Measurements from ENCODE around the gene DENND1A. TPM values are rescaled to one million over a fixed set of nuclear protein-coding genes. Genes with fewer than 3 reads are reported as not detected.

The DENND1A gene
- total RNA-seq, 1 experiment from 2014 or later, result 42.5 TPM

DNA sequence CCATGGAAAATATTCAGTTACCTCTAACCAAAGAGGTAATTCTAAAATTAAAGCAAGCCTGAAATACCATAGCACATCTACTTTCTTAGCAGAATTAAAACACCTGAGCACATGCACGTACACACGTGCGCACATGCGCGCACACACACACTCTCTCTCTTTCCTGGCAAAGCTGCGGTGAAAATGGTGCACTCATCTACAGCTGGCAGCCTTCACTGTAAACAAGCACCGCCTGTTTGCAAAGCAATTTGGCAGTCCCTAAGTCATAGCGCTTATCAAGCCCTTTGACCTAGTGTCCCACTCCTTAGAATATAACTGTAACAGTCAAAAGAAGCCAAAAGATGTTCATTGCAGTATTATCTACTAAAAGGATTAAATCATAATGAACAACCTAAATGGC, 278.7 kb downstream of the DENND1A start:
- Mint-ChIP-seq H3K9me3 (ENCODE audit: unreplicated experiment) (no peaks in the 10 kb centered on the region), H3K4me3 (ENCODE audit: unreplicated experiment) (no peak overlapping the region), H3K27ac (ENCODE audit: low read depth, unreplicated experiment) (no peak overlapping the region), H3K27me3 (ENCODE audit: insufficient read depth, unreplicated experiment) (no peaks in the 10 kb centered on the region), H3K4me1 (ENCODE audit: insufficient read depth, unreplicated experiment) (no peaks in the 10 kb centered on the region), H3K36me3 (ENCODE audit: insufficient read depth, unreplicated experiment) (no peaks in the 10 kb centered on the region)
- TF ChIP-seq, protein P1, sequence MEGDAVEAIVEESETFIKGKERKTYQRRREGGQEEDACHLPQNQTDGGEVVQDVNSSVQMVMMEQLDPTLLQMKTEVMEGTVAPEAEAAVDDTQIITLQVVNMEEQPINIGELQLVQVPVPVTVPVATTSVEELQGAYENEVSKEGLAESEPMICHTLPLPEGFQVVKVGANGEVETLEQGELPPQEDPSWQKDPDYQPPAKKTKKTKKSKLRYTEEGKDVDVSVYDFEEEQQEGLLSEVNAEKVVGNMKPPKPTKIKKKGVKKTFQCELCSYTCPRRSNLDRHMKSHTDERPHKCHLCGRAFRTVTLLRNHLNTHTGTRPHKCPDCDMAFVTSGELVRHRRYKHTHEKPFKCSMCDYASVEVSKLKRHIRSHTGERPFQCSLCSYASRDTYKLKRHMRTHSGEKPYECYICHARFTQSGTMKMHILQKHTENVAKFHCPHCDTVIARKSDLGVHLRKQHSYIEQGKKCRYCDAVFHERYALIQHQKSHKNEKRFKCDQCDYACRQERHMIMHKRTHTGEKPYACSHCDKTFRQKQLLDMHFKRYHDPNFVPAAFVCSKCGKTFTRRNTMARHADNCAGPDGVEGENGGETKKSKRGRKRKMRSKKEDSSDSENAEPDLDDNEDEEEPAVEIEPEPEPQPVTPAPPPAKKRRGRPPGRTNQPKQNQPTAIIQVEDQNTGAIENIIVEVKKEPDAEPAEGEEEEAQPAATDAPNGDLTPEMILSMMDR (IDR thresholded peaks at IDR 0.05; ENCODE audit: unreplicated experiment), result no peak
- BruUV-seq (replicated peaks), result no TSS peak
- intact Hi-C loops (cut with micrococcal nuclease), result no loop called here
- CTCF ChIA-PET, result interaction anchor here (0.7 kb wide), 2 partner anchors 10 to 344 kb away, joined by 3 to 4 read pairs; no protein-coding TSS in a partner anchor
- DNase-seq (ENCODE audit: unreplicated experiment), result no peak
- POLR2A ChIA-PET, result no interaction called here

DNA sequence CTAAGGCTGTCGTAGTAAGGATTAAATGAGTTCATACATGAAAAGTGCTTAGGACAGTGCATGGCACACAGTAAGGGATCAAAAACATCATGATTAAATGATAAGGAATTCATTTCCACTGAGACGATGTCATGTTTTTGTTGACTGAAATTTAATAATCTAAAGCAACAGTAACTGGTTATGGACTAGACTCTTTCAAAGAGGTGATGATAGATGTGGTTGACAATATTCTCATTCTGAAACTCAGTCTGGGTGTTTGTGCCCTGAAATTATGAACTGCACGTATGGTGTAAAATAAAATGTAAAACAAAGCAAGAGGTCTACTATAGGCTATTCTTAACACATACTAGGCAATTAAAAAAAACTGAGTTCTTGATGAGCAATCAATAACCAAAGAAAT, 280.0 kb downstream of the DENND1A start:
- ChIA-PET CTCF (no interaction called here), POLR2A (no interaction called here)
- BruUV-seq (replicated peaks), result no TSS peak
- TF ChIP-seq, protein P1 (IDR thresholded peaks at IDR 0.05; ENCODE audit: unreplicated experiment), result no peak
- DNase-seq (ENCODE audit: unreplicated experiment), result no peak
- Mint-ChIP-seq H3K9me3 (ENCODE audit: unreplicated experiment) (no peaks in the 10 kb centered on the region), H3K36me3 (ENCODE audit: insufficient read depth, unreplicated experiment) (no peaks in the 10 kb centered on the region), H3K27me3 (ENCODE audit: insufficient read depth, unreplicated experiment) (no peaks in the 10 kb centered on the region), H3K27ac (ENCODE audit: low read depth, unreplicated experiment) (no peak overlapping the region), H3K4me1 (ENCODE audit: insufficient read depth, unreplicated experiment) (no peaks in the 10 kb centered on the region), H3K4me3 (ENCODE audit: unreplicated experiment) (no peak overlapping the region)
- intact Hi-C loops (cut with micrococcal nuclease), result no loop called here

DNA sequence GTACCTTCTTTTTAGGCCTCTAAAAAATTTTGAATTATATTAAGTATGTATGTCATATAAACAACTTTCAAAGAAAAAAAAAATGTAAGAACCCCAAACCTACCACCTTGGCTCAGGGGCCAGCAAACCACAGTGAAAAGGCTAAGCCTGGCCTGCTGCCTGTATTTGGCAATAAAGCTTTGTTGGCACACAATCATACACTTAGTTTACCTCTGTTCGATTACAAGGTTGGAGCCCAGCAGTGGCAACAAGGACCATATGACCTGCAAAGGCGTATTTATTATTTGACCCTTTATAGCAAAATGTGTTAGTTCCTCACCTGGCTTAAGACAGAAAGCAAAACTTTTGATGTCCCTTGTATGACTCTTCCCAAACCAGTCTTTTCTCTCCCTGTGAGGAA, 282.8 kb downstream of the DENND1A start:
- no peak overlapping the region for H3K4me3 Mint-ChIP-seq (ENCODE audit: unreplicated experiment)
- H3K9me3 Mint-ChIP-seq (ENCODE audit: unreplicated experiment), result no peaks in the 10 kb centered on the region
- H3K4me1 Mint-ChIP-seq (ENCODE audit: insufficient read depth, unreplicated experiment), result peaks cover 9% of the 10 kb centered on the region
- ChIA-PET POLR2A (interaction anchor here (0.6 kb wide), 1 partner anchor 100 kb away, joined by 3 read pairs; no protein-coding TSS in a partner anchor), CTCF (no interaction called here)
- intact Hi-C loops (cut with micrococcal nuclease), result no loop called here
- no peak for DNase-seq (ENCODE audit: unreplicated experiment)
- peaks cover 6% of the 10 kb centered on the region for H3K36me3 Mint-ChIP-seq (ENCODE audit: insufficient read depth, unreplicated experiment)
- TF ChIP-seq, protein P1 (IDR thresholded peaks at IDR 0.05; ENCODE audit: unreplicated experiment), result no peak
- no TSS peak for BruUV-seq (replicated peaks)
- no peak overlapping the region for H3K27ac Mint-ChIP-seq (ENCODE audit: low read depth, unreplicated experiment)
- no peaks in the 10 kb centered on the region for H3K27me3 Mint-ChIP-seq (ENCODE audit: insufficient read depth, unreplicated experiment)

DNA sequence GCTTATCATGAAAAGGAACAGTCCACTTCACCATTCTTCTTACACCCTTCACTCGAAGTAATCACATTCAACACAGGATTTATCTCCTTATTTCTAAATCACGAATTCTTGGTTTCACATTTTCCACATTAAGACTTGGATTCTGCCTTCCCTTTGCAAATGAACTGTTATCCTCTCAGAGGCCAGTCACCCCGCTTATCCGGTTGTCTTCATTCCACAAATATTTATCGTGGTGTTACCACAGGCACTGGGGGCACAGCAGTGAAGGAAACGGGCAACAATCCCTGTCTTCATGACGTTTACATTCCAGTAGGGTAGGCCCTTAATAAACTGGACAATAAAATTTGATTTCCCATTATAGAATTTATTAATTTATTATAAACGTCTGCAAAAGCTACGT, 284.2 kb downstream of the DENND1A start:
- TF ChIP-seq, protein P1 (IDR thresholded peaks at IDR 0.05; ENCODE audit: unreplicated experiment), result no peak
- BruUV-seq (replicated peaks), result no TSS peak
- DNase-seq (ENCODE audit: unreplicated experiment), result no peak
- Mint-ChIP-seq H3K9me3 (ENCODE audit: unreplicated experiment) (no peaks in the 10 kb centered on the region), H3K4me3 (ENCODE audit: unreplicated experiment) (no peak overlapping the region), H3K36me3 (ENCODE audit: insufficient read depth, unreplicated experiment) (peaks cover 6% of the 10 kb centered on the region), H3K4me1 (ENCODE audit: insufficient read depth, unreplicated experiment) (peaks cover 9% of the 10 kb centered on the region), H3K27ac (ENCODE audit: low read depth, unreplicated experiment) (no peak overlapping the region), H3K27me3 (ENCODE audit: insufficient read depth, unreplicated experiment) (no peaks in the 10 kb centered on the region)
- intact Hi-C loops (cut with micrococcal nuclease), result no loop called here
- CTCF ChIA-PET, result no interaction called here
- POLR2A ChIA-PET, result interaction anchor here (0.8 kb wide), 1 partner anchor 9 kb away, joined by 4 read pairs; no protein-coding TSS in a partner anchor
